ENCODE results near the gene MINDY2.

- TF ChIP-seq CTCF (IDR thresholded peaks at IDR 0.05 in 4 of 5, conservative IDR thresholded peaks at IDR 0.05 in 1 of 5), result no peak
- no peak for TF ChIP-seq POLR2A (IDR thresholded peaks at IDR 0.05)
Observed at GRCh38 chr15:58734859-58735258, 36.2 kb upstream of the MINDY2 start.

All from gastrocnemius medialis (tissue), 4 donors.